ENCODE results near the gene CBY1.

CBY1 gene

DNA sequence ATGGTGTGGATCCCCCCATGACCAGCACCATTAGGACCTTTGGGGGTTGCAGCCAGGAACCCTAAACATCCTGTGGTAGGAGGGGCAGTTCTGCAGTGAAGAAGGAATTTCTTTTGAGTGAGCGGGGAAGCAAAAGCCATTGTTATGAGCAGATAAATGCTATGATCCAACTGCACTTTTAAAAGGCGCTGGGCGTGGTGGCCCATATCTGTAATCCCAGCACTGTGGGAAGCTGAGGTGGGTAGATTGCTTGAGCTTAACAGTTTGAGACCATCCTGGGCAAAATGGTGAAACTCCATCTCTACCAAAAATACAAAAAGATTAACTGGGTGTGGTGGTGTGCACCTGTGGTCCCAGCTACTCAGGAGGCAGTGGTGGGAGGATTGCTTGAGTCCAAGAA, 19.4 kb downstream of the CBY1 start:
- no peak for TF ChIP-seq CTCF (IDR thresholded peaks at IDR 0.05)
- no peak for DNase-seq (ENCODE audit: low spot score)
- H3K27ac ChIP-seq = no peak overlapping the region
- no peak overlapping the region for H3K4me3 ChIP-seq

DNA sequence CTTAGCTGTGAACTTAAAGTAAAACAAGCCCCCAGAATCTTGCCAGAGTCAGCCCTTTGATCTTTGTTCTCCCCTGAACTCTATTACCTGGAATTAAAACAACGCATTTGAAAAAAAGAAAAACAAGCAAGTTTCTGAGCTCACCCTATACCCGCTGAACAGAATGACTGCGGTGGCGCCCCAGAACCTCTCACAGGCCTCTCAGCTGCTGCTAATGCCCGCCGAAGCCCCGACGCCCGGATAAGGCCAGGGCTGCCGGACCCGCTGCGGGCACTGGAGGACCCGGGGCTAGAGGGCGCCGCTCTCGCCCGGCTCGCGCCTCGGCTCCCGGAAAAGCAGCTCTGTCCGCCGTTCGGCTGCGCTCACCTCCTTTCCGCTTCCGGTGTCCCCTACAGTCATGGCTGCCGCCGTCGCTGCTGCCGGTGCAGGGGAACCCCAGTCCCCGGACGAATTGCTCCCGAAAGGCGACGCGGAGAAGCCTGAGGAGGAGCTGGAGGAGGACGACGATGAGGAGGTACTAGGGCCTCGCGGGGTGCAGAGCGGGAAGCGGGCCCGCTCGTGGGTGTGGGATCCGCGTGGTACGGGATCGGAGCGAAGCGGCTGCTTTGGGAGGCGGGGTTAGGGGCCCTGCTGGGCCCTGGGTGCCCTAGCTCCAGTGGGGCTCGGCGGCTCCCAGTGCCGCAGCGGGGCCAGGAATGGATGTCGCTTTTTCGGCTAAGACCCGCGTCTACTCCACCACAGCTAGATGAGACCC, 25.3 kb downstream of the CBY1 start, which contains the start of gene TOMM22:
Gene TOMM22 (plus strand): TSS at position 376 of the 754 bp plus-strand sequence. CDS start 22 bp downstream, at position 398.
- DNase-seq (ENCODE audit: low spot score) = peak; percentile 88
- H3K27ac ChIP-seq = peak within 1 kb of the TSS in 1 of 2 donors; percentile 72
- H3K4me3 ChIP-seq = peak within 1 kb of the TSS; percentile 99
- peak; percentile 28 for TF ChIP-seq CTCF (IDR thresholded peaks at IDR 0.05)

GRCh38 chr22:38684895-38685294, 28.5 kb downstream of the CBY1 start:
- DNase-seq (ENCODE audit: low spot score) = no peak
- H3K4me3 ChIP-seq = no peak overlapping the region
- no peak overlapping the region for H3K27ac ChIP-seq
- no peak for TF ChIP-seq CTCF (IDR thresholded peaks at IDR 0.05)

DNA sequence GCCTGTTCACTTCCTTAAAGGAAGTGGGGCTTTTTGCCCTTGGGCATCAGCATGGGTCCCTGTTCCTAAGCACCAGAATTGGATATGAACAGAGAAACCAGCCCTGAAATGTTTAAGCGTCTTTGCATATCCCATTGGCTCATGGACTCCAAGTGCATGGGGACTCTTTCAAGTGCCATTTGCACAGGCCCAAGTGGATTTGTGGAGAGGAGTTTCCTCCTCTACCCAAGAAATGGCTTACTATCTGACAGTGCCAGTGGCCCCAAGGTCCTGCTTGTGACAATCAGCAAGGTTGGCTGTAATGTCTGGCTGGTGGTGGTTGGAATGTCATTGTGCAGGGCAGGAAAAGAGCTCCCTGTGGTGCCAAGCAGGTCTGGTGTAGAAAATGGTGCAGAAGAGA, 29.3 kb downstream of the CBY1 start:
- Histone ChIP-seq H3K4me3 (no peak overlapping the region), H3K27ac (no peak overlapping the region)
- no peak for DNase-seq (ENCODE audit: low spot score)
- no peak for TF ChIP-seq CTCF (IDR thresholded peaks at IDR 0.05)

- DNase-seq (ENCODE audit: low spot score) = no peak
- Histone ChIP-seq H3K27ac (no peak overlapping the region), H3K4me3 (no peak overlapping the region)
- TF ChIP-seq CTCF (IDR thresholded peaks at IDR 0.05) = no peak
Measured at GRCh38 chr22:38689651-38690050, 33.2 kb downstream of the CBY1 start.

DNA sequence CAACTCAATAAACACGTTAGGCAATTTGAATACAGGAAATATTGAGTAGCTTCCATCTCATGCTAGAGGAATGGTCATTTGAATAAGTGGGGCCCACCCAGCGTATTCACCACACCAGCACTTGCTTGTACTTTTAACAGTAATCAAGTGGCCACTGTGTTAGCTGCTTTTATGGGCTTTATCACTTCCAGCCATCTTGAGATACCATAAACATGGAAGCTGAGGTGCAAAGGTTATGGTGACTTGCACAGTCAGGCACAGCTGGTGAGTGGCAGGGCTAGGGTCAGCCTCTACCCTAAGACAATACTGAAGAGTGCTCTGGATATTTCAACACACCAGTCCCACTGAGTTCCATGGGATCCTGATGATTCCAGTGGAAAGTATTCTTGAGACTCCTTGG, 37.6 kb downstream of the CBY1 start:
- no peak overlapping the region for H3K4me3 ChIP-seq
- TF ChIP-seq CTCF (IDR thresholded peaks at IDR 0.05) = no peak
- no peak for DNase-seq (ENCODE audit: low spot score)
- H3K27ac ChIP-seq = no peak overlapping the region

DNA sequence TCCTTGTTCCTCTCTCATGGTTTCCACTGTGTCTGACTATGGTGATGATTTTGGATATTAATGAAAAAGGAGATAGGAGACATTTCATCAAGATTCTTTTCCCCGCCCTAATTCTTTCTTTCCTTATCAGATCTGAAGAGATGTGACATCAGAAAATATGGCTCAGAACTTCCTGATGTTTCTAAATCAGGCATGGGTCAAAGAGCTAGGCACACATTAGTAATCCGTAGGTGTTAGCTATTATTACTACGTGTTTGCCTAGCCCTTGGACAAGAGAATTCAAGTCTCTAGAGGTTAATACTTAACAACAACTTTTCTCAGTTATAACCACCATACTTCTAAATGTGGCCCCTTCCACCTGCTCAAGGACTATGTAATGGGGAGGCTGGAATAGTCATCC, 38.5 kb downstream of the CBY1 start:
- no peak for TF ChIP-seq CTCF (IDR thresholded peaks at IDR 0.05)
- DNase-seq (ENCODE audit: low spot score) = no peak
- H3K4me3 ChIP-seq = no peak overlapping the region
- no peak overlapping the region for H3K27ac ChIP-seq
